Measurements from ENCODE around the gene PKNOX2.

The PKNOX2 gene

GRCh38 chr11:125241104-125241503, 76.6 kb downstream of the PKNOX2 start:
- H3K4me3 ChIP-seq (ENCODE audit: low read depth in 1 of 2, low read length in 2 of 2) = no peak overlapping the region
- no peaks in the 10 kb centered on the region for H3K9me3 ChIP-seq (ENCODE audit: low read length)
- H3K9ac ChIP-seq (ENCODE audit: low read length) = no peak overlapping the region
- peaks cover 5% of the 10 kb centered on the region for H3K36me3 ChIP-seq (ENCODE audit: insufficient read depth, low read length)
- no peak overlapping the region for H3K27ac ChIP-seq (ENCODE audit: low read depth, low read length)
- H3K4me1 ChIP-seq (ENCODE audit: insufficient read depth, low read length) = no peaks in the 10 kb centered on the region
- no peaks in the 10 kb centered on the region for H3K27me3 ChIP-seq (ENCODE audit: control insufficient read depth in 1 of 2, insufficient read depth in 2 of 2, low read length in 2 of 2)

GRCh38 chr11:125242141-125242775, 77.7 kb downstream of the PKNOX2 start:
- Histone ChIP-seq H3K9ac (ENCODE audit: low read length) (no peak overlapping the region), H3K4me3 (ENCODE audit: low read depth in 1 of 2, low read length in 2 of 2) (no peak overlapping the region), H3K36me3 (ENCODE audit: insufficient read depth, low read length) (peaks cover under 1% of the 10 kb centered on the region), H3K4me1 (ENCODE audit: insufficient read depth, low read length) (no peaks in the 10 kb centered on the region), H3K9me3 (ENCODE audit: low read length) (no peaks in the 10 kb centered on the region), H3K27me3 (ENCODE audit: control insufficient read depth in 1 of 2, insufficient read depth in 2 of 2, low read length in 2 of 2) (no peaks in the 10 kb centered on the region), H3K27ac (ENCODE audit: low read depth, low read length) (no peak overlapping the region)

DNA sequence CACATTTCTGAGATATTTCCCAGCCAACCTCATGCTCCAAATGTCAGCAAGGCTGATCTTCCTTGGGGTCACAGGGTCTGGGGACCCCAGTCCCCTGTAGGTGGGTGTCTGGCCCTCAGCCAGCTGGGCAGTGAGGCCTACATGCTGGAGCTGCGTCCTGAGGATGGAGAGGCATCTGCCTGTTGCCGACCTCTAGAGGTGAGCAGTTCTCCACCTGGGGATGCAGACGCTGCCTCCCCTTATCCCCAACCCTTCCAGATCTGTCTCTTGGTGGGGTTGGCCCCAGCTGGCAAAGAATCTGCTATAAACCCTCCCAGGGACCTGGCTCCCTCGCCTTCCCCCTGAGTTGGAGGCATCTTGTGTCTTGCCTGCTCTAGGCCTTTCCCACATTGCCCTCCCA, 79.6 kb downstream of the PKNOX2 start:
- Histone ChIP-seq H3K9me3 (ENCODE audit: low read length) (no peaks in the 10 kb centered on the region), H3K4me3 (ENCODE audit: low read depth in 1 of 2, low read length in 2 of 2) (no peak overlapping the region), H3K27me3 (ENCODE audit: control insufficient read depth in 1 of 2, insufficient read depth in 2 of 2, low read length in 2 of 2) (no peaks in the 10 kb centered on the region), H3K9ac (ENCODE audit: low read length) (no peak overlapping the region), H3K36me3 (ENCODE audit: insufficient read depth, low read length) (no peaks in the 10 kb centered on the region), H3K4me1 (ENCODE audit: insufficient read depth, low read length) (no peaks in the 10 kb centered on the region), H3K27ac (ENCODE audit: low read depth, low read length) (no peak overlapping the region)

GRCh38 chr11:125245299-125245698, 80.7 kb downstream of the PKNOX2 start:
- no peak overlapping the region for H3K27ac ChIP-seq (ENCODE audit: low read depth, low read length)
- H3K9me3 ChIP-seq (ENCODE audit: low read length) = no peaks in the 10 kb centered on the region
- H3K4me3 ChIP-seq (ENCODE audit: low read depth in 1 of 2, low read length in 2 of 2) = no peak overlapping the region
- no peaks in the 10 kb centered on the region for H3K36me3 ChIP-seq (ENCODE audit: insufficient read depth, low read length)
- H3K4me1 ChIP-seq (ENCODE audit: insufficient read depth, low read length) = no peaks in the 10 kb centered on the region
- H3K27me3 ChIP-seq (ENCODE audit: control insufficient read depth in 1 of 2, insufficient read depth in 2 of 2, low read length in 2 of 2) = no peaks in the 10 kb centered on the region
- no peak overlapping the region for H3K9ac ChIP-seq (ENCODE audit: low read length)

- Histone ChIP-seq H3K9ac (ENCODE audit: low read length) (no peak overlapping the region), H3K4me3 (ENCODE audit: low read depth in 1 of 2, low read length in 2 of 2) (no peak overlapping the region), H3K27me3 (ENCODE audit: control insufficient read depth in 1 of 2, insufficient read depth in 2 of 2, low read length in 2 of 2) (no peaks in the 10 kb centered on the region)
These were observed 82.9 kb downstream of the PKNOX2 start for GRCh38 chr11:125247431-125247830.

GRCh38 chr11:125250318-125251213, 86.0 kb downstream of the PKNOX2 start:
- H3K27ac ChIP-seq (ENCODE audit: low read depth, low read length) = no peak overlapping the region

More at GRCh38 chr11:125247431-125247830, 82.9 kb downstream of the PKNOX2 start:
- Histone ChIP-seq H3K27ac (ENCODE audit: low read depth, low read length) (no peak overlapping the region), H3K9me3 (ENCODE audit: low read length) (no peaks in the 10 kb centered on the region), H3K36me3 (ENCODE audit: insufficient read depth, low read length) (no peaks in the 10 kb centered on the region), H3K4me1 (ENCODE audit: insufficient read depth, low read length) (no peaks in the 10 kb centered on the region)

GRCh38 chr11:125251214-125251545, 86.6 kb downstream of the PKNOX2 start:
- no peak overlapping the region for H3K4me3 ChIP-seq (ENCODE audit: low read depth in 1 of 2, low read length in 2 of 2)
- H3K4me1 ChIP-seq (ENCODE audit: insufficient read depth, low read length) = no peaks in the 10 kb centered on the region
- no peaks in the 10 kb centered on the region for H3K27me3 ChIP-seq (ENCODE audit: control insufficient read depth in 1 of 2, insufficient read depth in 2 of 2, low read length in 2 of 2)
- H3K9ac ChIP-seq (ENCODE audit: low read length) = no peak overlapping the region
- no peaks in the 10 kb centered on the region for H3K9me3 ChIP-seq (ENCODE audit: low read length)
- no peak overlapping the region for H3K27ac ChIP-seq (ENCODE audit: low read depth, low read length)
- H3K36me3 ChIP-seq (ENCODE audit: insufficient read depth, low read length) = no peaks in the 10 kb centered on the region

More at GRCh38 chr11:125250318-125251213, 86.0 kb downstream of the PKNOX2 start:
- H3K4me3 ChIP-seq (ENCODE audit: low read depth in 1 of 2, low read length in 2 of 2) = no peak overlapping the region
- H3K4me1 ChIP-seq (ENCODE audit: insufficient read depth, low read length) = no peaks in the 10 kb centered on the region
- no peaks in the 10 kb centered on the region for H3K27me3 ChIP-seq (ENCODE audit: control insufficient read depth in 1 of 2, insufficient read depth in 2 of 2, low read length in 2 of 2)
- H3K9me3 ChIP-seq (ENCODE audit: low read length) = no peaks in the 10 kb centered on the region
- H3K36me3 ChIP-seq (ENCODE audit: insufficient read depth, low read length) = no peaks in the 10 kb centered on the region
- H3K9ac ChIP-seq (ENCODE audit: low read length) = no peak overlapping the region

DNA sequence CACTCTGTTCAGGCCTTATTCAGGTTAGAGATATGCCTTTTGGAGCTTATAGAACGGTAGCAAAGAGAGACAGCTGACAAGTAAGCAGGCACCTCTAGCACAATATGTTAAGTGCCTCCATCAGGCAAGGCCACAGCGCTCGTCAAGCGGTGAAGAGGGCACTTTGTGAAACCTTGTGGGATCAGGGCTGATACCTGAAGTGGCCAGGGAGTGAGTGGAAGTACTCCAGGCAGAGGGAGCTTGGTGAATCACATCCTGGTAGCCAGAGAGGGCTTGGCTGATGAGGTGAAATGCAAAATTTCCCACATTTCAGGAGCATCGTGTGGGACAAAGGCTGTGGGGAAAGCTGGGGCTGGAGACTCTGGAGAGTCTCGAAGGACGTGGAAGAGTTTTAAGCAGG, 87.4 kb downstream of the PKNOX2 start:
- H3K27ac ChIP-seq (ENCODE audit: low read depth, low read length) = no peak overlapping the region
- no peaks in the 10 kb centered on the region for H3K27me3 ChIP-seq (ENCODE audit: control insufficient read depth in 1 of 2, insufficient read depth in 2 of 2, low read length in 2 of 2)
- H3K4me1 ChIP-seq (ENCODE audit: insufficient read depth, low read length) = no peaks in the 10 kb centered on the region
- no peak overlapping the region for H3K9ac ChIP-seq (ENCODE audit: low read length)
- no peak overlapping the region for H3K4me3 ChIP-seq (ENCODE audit: low read depth in 1 of 2, low read length in 2 of 2)
- H3K9me3 ChIP-seq (ENCODE audit: low read length) = no peaks in the 10 kb centered on the region
- H3K36me3 ChIP-seq (ENCODE audit: insufficient read depth, low read length) = no peaks in the 10 kb centered on the region

DNA sequence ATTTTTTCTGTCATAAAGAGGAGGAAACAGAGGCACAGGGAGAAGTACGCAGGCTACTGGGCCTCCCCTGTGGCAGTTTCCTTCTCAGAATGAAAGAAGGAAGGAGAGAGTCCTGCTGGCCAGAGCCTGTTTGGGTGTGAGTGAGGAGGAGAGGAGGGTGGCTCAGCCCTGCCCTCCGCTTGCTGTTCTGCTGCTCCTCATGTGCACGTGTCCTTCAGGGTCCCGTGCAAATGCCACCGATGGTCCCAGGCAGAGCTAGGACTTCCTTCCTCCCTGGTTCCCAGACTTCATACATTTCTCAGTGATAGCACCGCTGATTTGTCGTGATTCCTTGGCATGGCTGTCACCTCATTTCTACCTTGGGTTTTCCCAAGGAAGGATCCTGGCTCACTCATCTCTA, 88.7 kb downstream of the PKNOX2 start:
- Histone ChIP-seq H3K9me3 (ENCODE audit: low read length) (no peaks in the 10 kb centered on the region), H3K4me3 (ENCODE audit: low read depth in 1 of 2, low read length in 2 of 2) (no peak overlapping the region), H3K27me3 (ENCODE audit: control insufficient read depth in 1 of 2, insufficient read depth in 2 of 2, low read length in 2 of 2) (no peaks in the 10 kb centered on the region), H3K4me1 (ENCODE audit: insufficient read depth, low read length) (no peaks in the 10 kb centered on the region), H3K27ac (ENCODE audit: low read depth, low read length) (no peak overlapping the region), H3K9ac (ENCODE audit: low read length) (no peak overlapping the region), H3K36me3 (ENCODE audit: insufficient read depth, low read length) (no peaks in the 10 kb centered on the region)

- H3K27ac ChIP-seq (ENCODE audit: low read depth, low read length) = no peak overlapping the region
- H3K4me1 ChIP-seq (ENCODE audit: insufficient read depth, low read length) = no peaks in the 10 kb centered on the region
- H3K9ac ChIP-seq (ENCODE audit: low read length) = no peak overlapping the region
- no peak overlapping the region for H3K4me3 ChIP-seq (ENCODE audit: low read depth in 1 of 2, low read length in 2 of 2)
- H3K36me3 ChIP-seq (ENCODE audit: insufficient read depth, low read length) = no peaks in the 10 kb centered on the region
- H3K9me3 ChIP-seq (ENCODE audit: low read length) = no peaks in the 10 kb centered on the region
- no peaks in the 10 kb centered on the region for H3K27me3 ChIP-seq (ENCODE audit: control insufficient read depth in 1 of 2, insufficient read depth in 2 of 2, low read length in 2 of 2)
These were observed 89.4 kb downstream of the PKNOX2 start for GRCh38 chr11:125253795-125254525.

DNA sequence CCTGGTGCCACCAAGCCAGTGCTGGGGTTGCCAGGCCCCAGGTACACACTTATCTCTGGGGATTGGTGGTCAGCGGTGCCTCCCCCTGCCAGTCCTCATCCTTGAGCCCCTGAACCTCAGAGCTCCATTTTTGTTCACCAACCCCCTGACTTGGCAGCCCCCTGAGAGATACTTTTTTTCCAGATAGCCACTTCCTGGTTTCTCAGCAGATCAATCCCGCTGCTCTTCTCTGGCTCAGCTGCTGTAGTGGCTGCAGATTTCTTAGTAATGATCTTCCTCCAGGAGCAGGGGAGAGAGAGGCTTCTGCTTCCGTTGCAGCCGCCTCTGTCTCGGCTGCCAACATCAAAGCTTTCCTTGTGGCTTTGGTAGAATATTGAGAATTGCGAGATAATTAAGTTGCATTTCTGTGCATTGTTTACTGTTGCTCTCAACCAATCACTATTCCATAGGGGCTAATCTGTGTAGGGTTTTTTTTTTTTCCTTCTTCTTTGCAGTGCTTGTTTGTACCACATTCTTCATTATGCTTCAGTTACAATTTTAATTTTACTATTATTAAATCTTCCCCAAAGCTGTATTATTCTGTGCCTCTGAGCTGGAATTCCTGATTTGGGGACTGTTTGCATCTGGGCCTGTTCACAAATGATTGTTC, 92.1 kb downstream of the PKNOX2 start:
- Histone ChIP-seq H3K36me3 (ENCODE audit: insufficient read depth, low read length) (no peaks in the 10 kb centered on the region), H3K27me3 (ENCODE audit: control insufficient read depth in 1 of 2, insufficient read depth in 2 of 2, low read length in 2 of 2) (peaks cover 0 to 2% of the 10 kb centered on the region in 2 donors), H3K4me1 (ENCODE audit: insufficient read depth, low read length) (no peaks in the 10 kb centered on the region), H3K27ac (ENCODE audit: low read depth, low read length) (no peak overlapping the region), H3K9ac (ENCODE audit: low read length) (no peak overlapping the region), H3K4me3 (ENCODE audit: low read depth in 1 of 2, low read length in 2 of 2) (no peak overlapping the region), H3K9me3 (ENCODE audit: low read length) (no peaks in the 10 kb centered on the region)

Measured in muscle layer of colon (tissue), 2 donors.